HG03342 (cell line): ENCODE measurements around the gene FKBP15.
A peak's percentile ranks its signal among the peaks of the same experiment; 100 is the strongest.
"Not testable (repeated sequence)": the region's sequence is repeated elsewhere in the genome, so short reads cannot be mapped to it uniquely, and the experiment has no call there.

Experiments
- ATAC-seq: cut with Tn5 transposase; IDR thresholded peaks from one replicate; pipeline ENCODE4 v1.9.1; 2021; ENCODE audit warnings: mild to moderate bottlenecking, moderate library complexity; ENCODE audit not compliant: unreplicated experiment

Gene FKBP15, protein sequence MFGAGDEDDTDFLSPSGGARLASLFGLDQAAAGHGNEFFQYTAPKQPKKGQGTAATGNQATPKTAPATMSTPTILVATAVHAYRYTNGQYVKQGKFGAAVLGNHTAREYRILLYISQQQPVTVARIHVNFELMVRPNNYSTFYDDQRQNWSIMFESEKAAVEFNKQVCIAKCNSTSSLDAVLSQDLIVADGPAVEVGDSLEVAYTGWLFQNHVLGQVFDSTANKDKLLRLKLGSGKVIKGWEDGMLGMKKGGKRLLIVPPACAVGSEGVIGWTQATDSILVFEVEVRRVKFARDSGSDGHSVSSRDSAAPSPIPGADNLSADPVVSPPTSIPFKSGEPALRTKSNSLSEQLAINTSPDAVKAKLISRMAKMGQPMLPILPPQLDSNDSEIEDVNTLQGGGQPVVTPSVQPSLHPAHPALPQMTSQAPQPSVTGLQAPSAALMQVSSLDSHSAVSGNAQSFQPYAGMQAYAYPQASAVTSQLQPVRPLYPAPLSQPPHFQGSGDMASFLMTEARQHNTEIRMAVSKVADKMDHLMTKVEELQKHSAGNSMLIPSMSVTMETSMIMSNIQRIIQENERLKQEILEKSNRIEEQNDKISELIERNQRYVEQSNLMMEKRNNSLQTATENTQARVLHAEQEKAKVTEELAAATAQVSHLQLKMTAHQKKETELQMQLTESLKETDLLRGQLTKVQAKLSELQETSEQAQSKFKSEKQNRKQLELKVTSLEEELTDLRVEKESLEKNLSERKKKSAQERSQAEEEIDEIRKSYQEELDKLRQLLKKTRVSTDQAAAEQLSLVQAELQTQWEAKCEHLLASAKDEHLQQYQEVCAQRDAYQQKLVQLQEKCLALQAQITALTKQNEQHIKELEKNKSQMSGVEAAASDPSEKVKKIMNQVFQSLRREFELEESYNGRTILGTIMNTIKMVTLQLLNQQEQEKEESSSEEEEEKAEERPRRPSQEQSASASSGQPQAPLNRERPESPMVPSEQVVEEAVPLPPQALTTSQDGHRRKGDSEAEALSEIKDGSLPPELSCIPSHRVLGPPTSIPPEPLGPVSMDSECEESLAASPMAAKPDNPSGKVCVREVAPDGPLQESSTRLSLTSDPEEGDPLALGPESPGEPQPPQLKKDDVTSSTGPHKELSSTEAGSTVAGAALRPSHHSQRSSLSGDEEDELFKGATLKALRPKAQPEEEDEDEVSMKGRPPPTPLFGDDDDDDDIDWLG

GRCh38 chr9:113221003-113221799 is at the start of gene FKBP15, which contains the start of gene SLC31A1:
Gene FKBP15 (minus strand): TSS chr9:113221277. CDS start chr9:113221243, 34 bp downstream.
Gene SLC31A1 (plus strand): TSS chr9:113221544. CDS start chr9:113256149, 34,605 bp downstream.
- ATAC-seq = peak; percentile 84

DNA sequence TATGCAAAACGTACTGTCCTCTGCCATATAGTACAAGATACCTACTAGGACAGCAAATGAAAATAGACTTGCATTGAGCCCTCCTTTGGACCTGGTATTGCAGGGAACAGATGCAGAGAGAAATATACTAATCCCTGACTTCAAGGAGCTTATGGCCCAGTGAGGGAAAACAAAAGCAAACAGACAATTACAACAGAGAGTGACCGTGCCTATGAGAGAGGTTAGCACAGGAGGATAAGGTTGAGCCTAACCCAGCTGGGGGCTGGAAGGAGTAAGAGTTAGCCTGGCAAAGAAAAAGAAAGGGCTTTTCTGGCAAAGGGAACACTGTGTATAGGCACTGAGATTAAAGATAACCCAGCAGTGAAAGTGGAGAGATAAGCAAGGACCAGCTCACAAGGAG is 48.8 kb upstream of the FKBP15 start:
- no peak for ATAC-seq

DNA sequence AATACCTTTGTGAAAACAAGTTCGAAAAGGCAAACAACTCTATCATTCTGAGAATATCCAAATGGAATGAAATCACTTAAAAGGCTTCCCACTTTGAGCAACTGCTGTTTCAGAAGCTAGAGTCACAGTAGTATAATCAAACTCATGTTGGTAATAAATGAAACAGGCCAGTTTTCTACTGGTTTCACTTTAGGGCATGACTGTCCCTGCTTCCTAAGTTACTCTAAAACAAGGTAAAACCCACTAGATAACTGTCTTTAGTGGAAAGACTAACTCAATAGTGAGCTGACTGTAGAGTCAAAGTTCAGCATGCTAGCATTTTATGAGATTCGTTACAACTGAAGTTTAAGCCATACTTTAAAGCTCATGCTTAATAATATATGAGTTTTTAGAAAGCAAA is 48.3 kb upstream of the FKBP15 start:
- no peak for ATAC-seq

- ATAC-seq = no peak
Measured at GRCh38 chr9:113267911-113268566, 47.0 kb upstream of the FKBP15 start.

- ATAC-seq = no peak
Measured at GRCh38 chr9:113266174-113266573, 45.1 kb upstream of the FKBP15 start.

DNA sequence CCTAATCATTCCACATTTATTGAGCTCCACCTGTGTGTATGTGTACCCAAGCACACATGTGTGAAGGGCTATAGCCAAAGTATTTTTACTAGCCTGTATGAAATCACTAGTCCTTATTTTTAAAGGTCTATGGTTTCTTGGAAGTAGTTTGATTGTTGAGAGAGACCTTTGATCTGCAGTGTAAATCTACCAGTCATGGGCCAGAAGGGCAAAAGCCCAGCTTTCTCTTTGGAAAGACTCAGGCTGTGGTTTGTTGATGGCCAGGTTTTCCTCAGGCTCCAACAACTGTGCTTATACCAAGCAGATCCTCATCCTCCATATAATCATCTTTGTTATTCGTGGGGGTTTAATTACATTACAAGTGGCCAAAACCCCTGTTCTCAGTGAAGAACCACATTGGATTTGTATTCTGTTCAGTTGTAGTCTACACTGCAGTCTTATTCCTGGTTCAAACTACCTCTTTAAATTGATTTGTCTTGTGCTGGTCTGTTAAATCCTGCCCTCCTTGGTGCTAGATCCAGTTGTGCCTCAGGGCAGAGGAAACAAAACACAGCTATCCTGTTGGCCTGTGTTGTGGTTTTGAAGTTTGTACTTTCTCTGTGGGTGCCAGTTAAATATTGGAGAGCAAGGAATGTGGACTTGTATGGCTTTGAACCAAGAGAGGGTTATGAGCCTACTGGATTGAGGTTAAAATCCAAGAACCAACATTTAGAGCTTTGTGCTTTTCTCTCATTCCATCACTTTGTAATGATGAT is 41.0 kb upstream of the FKBP15 start:
- no peak for ATAC-seq

- ATAC-seq = no peak
Measured at GRCh38 chr9:113258282-113258681, 37.2 kb upstream of the FKBP15 start.

- ATAC-seq = no peak
Measured at GRCh38 chr9:113257863-113258262, 36.8 kb upstream of the FKBP15 start.

DNA sequence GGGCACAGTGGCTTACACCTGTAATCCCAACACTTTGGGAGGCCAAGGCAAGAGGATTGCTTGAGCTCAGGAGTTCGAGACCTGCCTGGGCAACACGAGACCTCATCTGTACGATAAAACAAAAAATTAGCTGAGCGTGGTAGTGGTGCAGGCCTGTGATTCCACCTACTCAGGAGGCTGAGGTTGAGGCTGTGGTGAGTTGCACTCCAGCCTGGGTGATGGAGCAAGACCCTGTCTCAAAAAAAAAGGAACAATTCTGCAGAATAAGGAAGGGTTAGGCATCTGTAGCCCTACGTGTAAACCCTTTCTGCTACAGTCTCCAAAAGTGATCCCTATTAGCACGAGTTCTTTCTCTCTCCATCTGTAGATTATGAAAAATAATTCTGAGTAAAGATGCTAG is 34.4 kb upstream of the FKBP15 start:
- no peak for ATAC-seq

- no peak for ATAC-seq
Measured at GRCh38 chr9:113254991-113255390, 33.9 kb upstream of the FKBP15 start.

DNA sequence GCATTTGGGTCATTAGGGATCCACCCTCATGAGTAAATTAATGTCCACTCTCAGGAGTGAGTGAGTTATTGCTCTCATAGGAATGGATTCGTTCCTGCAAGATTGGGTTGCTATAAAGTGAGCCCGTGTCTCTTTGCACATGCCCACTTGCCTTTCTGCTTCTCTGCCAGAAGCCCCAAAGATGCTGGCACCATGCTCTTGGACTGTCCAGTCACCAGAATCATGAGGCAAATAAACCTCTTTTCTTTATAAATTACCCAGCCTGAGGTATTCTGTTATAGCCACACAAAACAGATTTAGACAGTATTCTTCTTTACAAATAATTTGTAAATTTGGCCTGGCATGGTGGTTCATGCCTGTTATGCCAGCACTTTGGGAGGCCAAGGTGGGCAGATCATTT is 29.7 kb upstream of the FKBP15 start:
- no peak for ATAC-seq

DNA sequence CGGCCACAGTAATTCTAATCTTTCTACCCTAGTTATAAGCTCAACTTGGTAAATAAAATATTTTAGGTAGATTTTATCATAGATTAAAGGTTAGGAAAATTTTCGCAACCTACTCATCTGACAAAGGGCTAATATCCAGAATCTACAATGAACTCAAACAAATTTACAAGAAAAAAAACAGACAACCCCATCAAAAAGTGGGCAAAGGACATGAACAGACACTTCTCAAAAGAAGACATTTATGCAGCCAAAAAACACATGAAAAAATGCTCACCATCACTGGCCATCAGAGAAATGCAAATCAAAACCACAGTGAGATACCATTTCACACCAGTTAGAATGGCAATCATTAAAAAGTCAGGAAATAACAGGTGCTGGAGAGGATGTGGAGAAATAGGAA is 28.6 kb upstream of the FKBP15 start:
- not testable (repeated sequence) for ATAC-seq

DNA sequence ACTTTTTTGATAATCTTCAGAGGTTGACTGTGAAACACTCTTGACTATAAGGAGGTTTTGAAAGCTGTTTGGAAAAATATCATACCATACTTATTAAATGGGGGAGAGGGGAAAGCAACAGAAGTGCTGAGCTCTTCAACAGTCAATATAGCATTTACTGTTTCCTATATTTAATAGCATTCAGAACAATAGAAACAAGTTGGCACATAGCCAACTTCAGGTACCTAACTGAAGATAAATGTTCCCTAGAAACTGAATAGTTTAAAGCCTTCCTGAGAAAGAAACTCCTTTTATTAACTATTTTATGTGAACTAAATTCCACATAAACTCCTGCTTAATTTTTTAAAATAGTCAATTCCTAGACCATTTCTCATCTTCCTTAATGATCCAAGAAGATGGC is 26.6 kb upstream of the FKBP15 start:
- ATAC-seq = no peak

- no peak for ATAC-seq
Measured at GRCh38 chr9:113246928-113247327, 25.9 kb upstream of the FKBP15 start.

GRCh38 chr9:113245894-113246293 is 24.8 kb upstream of the FKBP15 start:
- no peak for ATAC-seq

- ATAC-seq = no peak
Measured at GRCh38 chr9:113244556-113244955, 23.5 kb upstream of the FKBP15 start.

- ATAC-seq = no peak
Measured at GRCh38 chr9:113241161-113241560, 20.1 kb upstream of the FKBP15 start.

GRCh38 chr9:113238859-113239232 is 17.8 kb upstream of the FKBP15 start:
- ATAC-seq = no peak

DNA sequence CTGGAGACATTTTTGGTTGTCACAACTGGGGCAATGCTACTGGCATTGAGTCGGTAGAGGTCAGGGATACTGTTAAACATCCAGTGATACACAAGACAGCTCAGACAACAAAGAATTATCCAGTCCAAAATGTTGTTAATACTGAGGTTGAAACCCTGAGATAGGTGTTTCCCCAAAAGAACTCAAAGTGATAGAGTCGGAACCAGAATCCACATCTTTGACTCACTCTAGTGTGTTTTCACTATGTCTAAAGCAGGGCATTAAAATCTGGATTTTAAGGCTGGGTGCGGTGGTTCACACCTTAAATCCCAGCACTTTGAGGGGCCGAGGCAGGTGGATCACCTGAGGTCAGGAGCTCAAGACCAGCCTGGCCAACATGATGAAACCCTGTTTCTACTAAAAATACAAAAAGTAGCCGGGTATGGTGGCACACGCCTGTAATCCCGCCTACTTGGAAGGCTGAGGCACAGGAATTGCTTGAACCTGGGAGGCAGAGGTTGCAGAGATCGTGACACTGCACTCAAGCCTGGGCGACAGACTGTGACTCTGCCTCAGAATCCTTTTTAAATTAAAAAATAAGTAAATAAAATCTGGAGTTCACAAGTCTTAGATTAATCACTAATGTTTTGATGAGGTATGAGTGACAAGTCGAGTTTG is 17.3 kb upstream of the FKBP15 start:
- no peak for ATAC-seq
